ENCODE results near the gene TUBB4A. TPM values are rescaled to one million over a fixed set of nuclear protein-coding genes. Genes with fewer than 3 reads are reported as not detected.

The TUBB4A gene
- total and polyA plus RNA-seq, 9 of the 15 experiments (the other 6 are each of a cell fraction or from before 2014, with no cell fraction given) = 0.14 to 7.0 (median 0.75) TPM

DNA sequence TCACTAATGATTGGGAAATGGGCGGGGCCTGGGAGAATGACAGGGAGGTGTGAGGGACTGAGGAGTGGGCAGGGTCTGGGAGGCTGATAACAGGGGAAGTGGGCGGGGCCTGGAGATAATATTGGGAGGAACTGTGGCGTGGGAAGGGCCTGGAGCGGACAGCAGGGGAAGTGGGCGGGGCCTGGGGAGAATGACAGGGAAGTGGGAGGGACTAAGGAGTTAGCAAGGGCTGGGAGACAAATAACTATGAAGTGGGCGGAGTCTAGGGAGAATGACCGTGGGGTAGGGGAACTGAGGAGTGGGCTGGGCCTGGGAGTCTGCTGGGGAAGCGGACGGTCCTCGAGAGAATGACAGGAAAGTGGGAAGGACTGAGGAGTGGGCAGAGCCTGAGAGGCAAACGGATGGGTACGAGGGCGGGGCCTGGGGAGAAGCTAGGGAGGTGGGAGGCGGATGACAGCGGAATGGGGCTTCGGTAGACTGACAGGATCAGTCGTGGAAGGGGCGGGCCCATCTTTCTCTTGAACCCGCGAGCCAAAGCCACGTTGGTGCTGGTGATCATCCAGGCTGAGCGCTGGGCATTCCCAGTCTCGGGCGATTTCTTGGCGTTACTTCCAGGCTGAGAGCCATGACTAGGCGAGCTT, 14.0 kb upstream of the TUBB4A start:
- DNase-seq (ENCODE audit: extremely low read depth in 1 of 4, low spot score in 3 of 4) (peak; percentile 97 to 98 (median 98)), FAIRE-seq (peak; percentile 99), ATAC-seq (peak; percentile 88)
- no TSS peak for BruUV-seq (replicated peaks)
- no peaks in the 10 kb centered on the region for H3K79me2 ChIP-seq (ENCODE audit: control insufficient read depth, insufficient read depth, low read length)
- WGBS (ENCODE audit: insufficient coverage, low coverage, missing lambda C conversion rate) = 2% methylated on average over 22 of the region's 26 CpGs
- H3K9ac ChIP-seq (ENCODE audit: insufficient read depth in 1 of 2, low read depth in 2 of 2, low read length in 2 of 2) = peak overlapping the region; percentile 85 to 94
- H3K27ac ChIP-seq (ENCODE audit: extremely low read depth, low read depth, low read length) = peak overlapping the region; percentile 83
- H3K4me2 ChIP-seq (ENCODE audit: insufficient read depth, low read length) = peak overlapping the region; percentile 88
- H3K27me3 ChIP-seq (ENCODE audit: control insufficient read depth in 2 of 2, insufficient read depth in 2 of 2, low read length in 2 of 2) = no peaks in the 10 kb centered on the region
- ChIA-PET CTCF (ENCODE audit: low intra/inter-chr PET ratio) (interaction anchor here (0.8 to 2.0 kb wide), 4 partner anchors 88 to 346 kb away, joined by 3 to 23 read pairs (median 6); no protein-coding TSS in a partner anchor), POLR2A (interaction anchor here (0.5 to 2.3 kb wide), 10 partner anchors 9 to 220 kb away, joined by 3 to 30 read pairs (median 4); partner anchors contain the start of genes KHSRP and TNFSF9)
- H3K4me3 ChIP-seq = peak overlapping the region; percentile 54
- H3K36me3 ChIP-seq (ENCODE audit: control insufficient read depth, insufficient read depth, low read length) = no peaks in the 10 kb centered on the region
- H4K20me1 ChIP-seq (replicated peaks; ENCODE audit: control insufficient read depth, insufficient read depth, low read length) = no peaks in the 10 kb centered on the region
- H3K9me1 ChIP-seq (ENCODE audit: control insufficient read depth, insufficient read depth, low read length) = no peaks in the 10 kb centered on the region
- in situ Hi-C loops (cut with MboI) (no loop called here), intact Hi-C loops (cut with micrococcal nuclease) (loop anchor here (2.0 to 10.0 kb wide), 4 partner anchors 86 to 391 kb away; partner anchors contain the start of genes GPR108 and TRIP10)
- no peaks in the 10 kb centered on the region for H3K9me3 ChIP-seq (replicated peaks; ENCODE audit: control insufficient read depth, insufficient read depth, low read depth, low read length)
- H3K4me1 ChIP-seq (replicated peaks in 1 of 2; ENCODE audit: control insufficient read depth in 2 of 2, insufficient read depth in 2 of 2, low read length in 2 of 2) = peaks cover 7 to 37% of the 10 kb centered on the region in 2 experiments; a peak in 4 of 5 replicates
- peak overlapping the region; percentile 90 for H2AFZ ChIP-seq (ENCODE audit: low read depth, low read length)
- TF ChIP-seq HDGF (IDR thresholded peaks at IDR 0.05) = peak; percentile 96
- no peak for TF ChIP-seq NFE2L1 (tag; IDR thresholded peaks at IDR 0.05; ENCODE audit: borderline replicate concordance, low read depth)
- TF ChIP-seq POLR2G (IDR thresholded peaks at IDR 0.05; ENCODE audit: low read depth, low read length) = peak; percentile 84
- peak; percentile 97 for TF ChIP-seq SPI1 (IDR thresholded peaks at IDR 0.05; ENCODE audit: borderline replicate concordance, low read depth, low read length)
- no peak for TF ChIP-seq TBP (optimal IDR thresholded peaks at IDR 0.05; ENCODE audit: low read depth, low read length)
- no peak for TF ChIP-seq NR2F6 (CRISPR knock-in tag; IDR thresholded peaks at IDR 0.05)
- TF ChIP-seq ETV5 (CRISPR knock-in tag; IDR thresholded peaks at IDR 0.05; ENCODE audit: low read depth) = no peak
- 0 out of 2 replicates have a peak, but pooled peaks have one; percentile 43 for TF ChIP-seq ZBTB7A (IDR thresholded peaks at IDR 0.05; ENCODE audit: borderline replicate concordance, control insufficient read depth, low read depth, low read length)
- no peak for TF ChIP-seq HNRNPK (IDR thresholded peaks at IDR 0.05; ENCODE audit: low read depth, low read length, poor library complexity, severe bottlenecking)
- no peak for TF ChIP-seq CSDE1 (IDR thresholded peaks at IDR 0.05)
- TF ChIP-seq, protein P1, sequence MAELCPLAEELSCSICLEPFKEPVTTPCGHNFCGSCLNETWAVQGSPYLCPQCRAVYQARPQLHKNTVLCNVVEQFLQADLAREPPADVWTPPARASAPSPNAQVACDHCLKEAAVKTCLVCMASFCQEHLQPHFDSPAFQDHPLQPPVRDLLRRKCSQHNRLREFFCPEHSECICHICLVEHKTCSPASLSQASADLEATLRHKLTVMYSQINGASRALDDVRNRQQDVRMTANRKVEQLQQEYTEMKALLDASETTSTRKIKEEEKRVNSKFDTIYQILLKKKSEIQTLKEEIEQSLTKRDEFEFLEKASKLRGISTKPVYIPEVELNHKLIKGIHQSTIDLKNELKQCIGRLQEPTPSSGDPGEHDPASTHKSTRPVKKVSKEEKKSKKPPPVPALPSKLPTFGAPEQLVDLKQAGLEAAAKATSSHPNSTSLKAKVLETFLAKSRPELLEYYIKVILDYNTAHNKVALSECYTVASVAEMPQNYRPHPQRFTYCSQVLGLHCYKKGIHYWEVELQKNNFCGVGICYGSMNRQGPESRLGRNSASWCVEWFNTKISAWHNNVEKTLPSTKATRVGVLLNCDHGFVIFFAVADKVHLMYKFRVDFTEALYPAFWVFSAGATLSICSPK (IDR thresholded peaks at IDR 0.05; ENCODE audit: borderline replicate concordance) = no peak
- TF ChIP-seq SMARCC2 (IDR thresholded peaks at IDR 0.05; ENCODE audit: low read depth) = no peak
- no peak for TF ChIP-seq HMG20B (CRISPR knock-in tag; IDR thresholded peaks at IDR 0.05)
- TF ChIP-seq NR2C1 (IDR thresholded peaks at IDR 0.05) = no peak
- no peak for TF ChIP-seq NR2C1 (tag; IDR thresholded peaks at IDR 0.05)
- TF ChIP-seq ZNF707 (CRISPR knock-in tag; conservative IDR thresholded peaks at IDR 0.05) = no peak
- no peak for TF ChIP-seq TEAD4 (IDR thresholded peaks at IDR 0.05; ENCODE audit: low read length)
- TF ChIP-seq TEAD4 (CRISPR knock-in tag; IDR thresholded peaks at IDR 0.05; ENCODE audit: borderline replicate concordance) = no peak
- TF ChIP-seq, protein P2, sequence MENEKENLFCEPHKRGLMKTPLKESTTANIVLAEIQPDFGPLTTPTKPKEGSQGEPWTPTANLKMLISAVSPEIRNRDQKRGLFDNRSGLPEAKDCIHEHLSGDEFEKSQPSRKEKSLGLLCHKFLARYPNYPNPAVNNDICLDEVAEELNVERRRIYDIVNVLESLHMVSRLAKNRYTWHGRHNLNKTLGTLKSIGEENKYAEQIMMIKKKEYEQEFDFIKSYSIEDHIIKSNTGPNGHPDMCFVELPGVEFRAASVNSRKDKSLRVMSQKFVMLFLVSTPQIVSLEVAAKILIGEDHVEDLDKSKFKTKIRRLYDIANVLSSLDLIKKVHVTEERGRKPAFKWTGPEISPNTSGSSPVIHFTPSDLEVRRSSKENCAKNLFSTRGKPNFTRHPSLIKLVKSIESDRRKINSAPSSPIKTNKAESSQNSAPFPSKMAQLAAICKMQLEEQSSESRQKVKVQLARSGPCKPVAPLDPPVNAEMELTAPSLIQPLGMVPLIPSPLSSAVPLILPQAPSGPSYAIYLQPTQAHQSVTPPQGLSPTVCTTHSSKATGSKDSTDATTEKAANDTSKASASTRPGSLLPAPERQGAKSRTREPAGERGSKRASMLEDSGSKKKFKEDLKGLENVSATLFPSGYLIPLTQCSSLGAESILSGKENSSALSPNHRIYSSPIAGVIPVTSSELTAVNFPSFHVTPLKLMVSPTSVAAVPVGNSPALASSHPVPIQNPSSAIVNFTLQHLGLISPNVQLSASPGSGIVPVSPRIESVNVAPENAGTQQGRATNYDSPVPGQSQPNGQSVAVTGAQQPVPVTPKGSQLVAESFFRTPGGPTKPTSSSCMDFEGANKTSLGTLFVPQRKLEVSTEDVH (IDR thresholded peaks at IDR 0.05; ENCODE audit: low read depth, partially characterized antibody) = no peak
